Adrenal gland (tissue), 12 donors: ENCODE results near the gene TRIM66. TPM values are rescaled to one million over a fixed set of nuclear protein-coding genes. Genes with fewer than 3 reads are reported as not detected.

Experiments
- DNase-seq, 7 donors: peaks; one replicate each; pipeline ENCODE4 v3.0.0-alpha.2; 2019 to 2020
- H3K27ac ChIP-seq, 5 donors: fragments of 200-600 bp; sonication (generic) in 4 of 5; 1 replicate in 3 of 5; 2 replicates in 2 of 5; pipeline versions ENCODE4 v1.5.1 to v1.8.0; 2016 to 2020; ENCODE audit warnings: mild to moderate bottlenecking in 1 of 5
- H3K27me3 ChIP-seq: fragments of 200-600 bp; 2 replicates; pipeline ENCODE4 v1.8.0; 2021
- H3K36me3 ChIP-seq, 2 donors: fragments of 200-600 bp; replicated peaks in 1 of 2; 1 replicate in 1 of 2; 2 replicates in 1 of 2; pipeline versions ENCODE4 v1.5.1 to v1.8.0; 2018 to 2022
- H3K4me1 ChIP-seq, 2 donors: fragments of 200-600 bp; replicated peaks in 1 of 2; 1 replicate in 1 of 2; 2 replicates in 1 of 2; pipeline versions ENCODE4 v1.5.1 to v1.8.0; 2018 to 2021
- H3K4me3 ChIP-seq, 4 donors: fragments of 200-600 bp; sonication (generic) in 3 of 4; one replicate each; pipeline ENCODE4 v1.5.1; 2016 to 2018
- H3K9me3 ChIP-seq, 3 donors: fragments of 200-600 bp; sonication (generic) in 1 of 3; replicated peaks in 1 of 3; 1 replicate in 2 of 3; 2 replicates in 1 of 3; pipeline versions ENCODE4 v1.5.1 to v1.8.0; 2016 to 2021
- CTCF ChIP-seq, 6 experiments: fragments of 450-650 bp in 4 of 6; fragments of 200-600 bp in 2 of 6; sonication (generic) in 1 of 6; IDR thresholded peaks; 1 replicate in 5 of 6; 2 replicates in 1 of 6; pipeline versions ENCODE4 v1.5.1 to v1.8.0; 2016 to 2021; ENCODE audit warnings: antibody characterized with exemption in 6 of 6, mild to moderate bottlenecking in 2 of 6, moderate library complexity in 1 of 6
- POLR2A ChIP-seq, 2 donors: fragments of 450-650 bp; IDR thresholded peaks; one replicate each; pipeline ENCODE4 v1.6.1; 2017; ENCODE audit warnings: antibody characterized with exemption in 2 of 2, mild to moderate bottlenecking in 2 of 2, moderate library complexity in 1 of 2
- WGBS, 4 donors: extraction: QIAGEN DNeasy Blood & Tissue Kit in 2 of 4; methylation state at CpG; one replicate each; pipeline versions ENCODE4 v1.1.5 to v1.1.7; 2013 to 2017; 5-methylcytosine and 5-hydroxymethylcytosine counted together
- intact Hi-C, 2 donors: fragments of 100-400 bp; cut with DNase I; formaldehyde crosslinking; loops; one replicate each; pipeline versions ENCODE4 v1.14.1 to v1.15.0; 2022 to 2023
- polyA plus RNA-seq, 3 donors: library from polyadenylated mRNA; stranded (reverse); fragments of 200-250 nt in 2 of 3; fragments of 350-450 nt in 1 of 3; fragmentation: Illumina TruSeq in 1 of 3; extraction: RNeasy Lipid Tissue Mini Kit (QIAGEN cat#74804) in 1 of 3; gene quantifications; one replicate each; pipeline ENCODE4 v1.2.3, GENCODE V29; 2013 to 2014
- total RNA-seq, 9 donors: library from RNA; depleted of rRNA in 4 of 9; stranded (reverse); fragments of >200 nt in 4 of 9; fragments of 120-200 nt in 1 of 9; fragmentation: NEBNext Ultra II Directional in 1 of 9; extraction: Animal tissue kit (Norgen Biotek cat#: 25700) in 1 of 9; gene quantifications; one replicate each; pipeline versions ENCODE4 v1.1.0 to v1.2.4, GENCODE V29; 2013 to 2023
- donor health status: healthy with polysubstance abuse.
- donor health status: Bipolar disorder and iron deficiency.
- donor health status: DM: yes; HTN: yes; CAD: no.
- donor health status: DM: no; HTN: no; CAD: no.
- donor health status: DM: no; HTN: no; CAD: no.
- donor health status: DM: yes; HTN: yes; CAD: no.

The TRIM66 gene
- total and polyA plus RNA-seq, 12 donors: 3.6 to 18.4 (median 8.3) TPM

- WGBS, 4 donors: 95 to 98% (median 96%) methylated on average over 1 of the region's 1 CpG
- TF ChIP-seq POLR2A (IDR thresholded peaks at IDR 0.05): no peak
Observed at GRCh38 chr11:8665222-8665621, 17.2 kb downstream of the TRIM66 start.

GRCh38 chr11:8661001-8661795 is 21.3 kb downstream of the TRIM66 start:
- H3K27me3 ChIP-seq: no peaks in the 10 kb centered on the region
- intact Hi-C loops: no loop called here
- TF ChIP-seq POLR2A (IDR thresholded peaks at IDR 0.05) (no peak), CTCF (IDR thresholded peaks at IDR 0.05) (no peak)
- H3K4me1 ChIP-seq: no peaks in the 10 kb centered on the region
- no peak overlapping the region for H3K4me3 ChIP-seq
- 84 to 89% (median 87%) methylated on average over 6 of the region's 6 CpGs for WGBS, 4 donors
- no peaks in the 10 kb centered on the region for H3K9me3 ChIP-seq
- H3K27ac ChIP-seq: no peak overlapping the region
- no peak for DNase-seq
- no peaks in the 10 kb centered on the region for H3K36me3 ChIP-seq

More at GRCh38 chr11:8665222-8665621, 17.2 kb downstream of the TRIM66 start:
- no peaks in the 10 kb centered on the region for H3K9me3 ChIP-seq
- H3K36me3 ChIP-seq: no peaks in the 10 kb centered on the region
- no peak overlapping the region for H3K4me3 ChIP-seq
- intact Hi-C loops: no loop called here
- no peak for DNase-seq
- H3K4me1 ChIP-seq: no peaks in the 10 kb centered on the region
- no peak overlapping the region for H3K27ac ChIP-seq
- no peaks in the 10 kb centered on the region for H3K27me3 ChIP-seq

GRCh38 chr11:8658321-8659057 is 24.0 kb downstream of the TRIM66 start:
- peak in 1 of 7 donors; percentile 72 for DNase-seq
- no peaks in the 10 kb centered on the region for H3K9me3 ChIP-seq
- H3K36me3 ChIP-seq: no peaks in the 10 kb centered on the region
- intact Hi-C loops: no loop called here
- H3K4me3 ChIP-seq: no peak overlapping the region
- H3K4me1 ChIP-seq: no peaks in the 10 kb centered on the region
- no peak overlapping the region for H3K27ac ChIP-seq
- TF ChIP-seq CTCF (IDR thresholded peaks at IDR 0.05) (no peak), POLR2A (IDR thresholded peaks at IDR 0.05) (no peak)
- no peaks in the 10 kb centered on the region for H3K27me3 ChIP-seq
- 77 to 85% (median 81%) methylated on average over 15 of the region's 15 CpGs for WGBS, 4 donors

- intact Hi-C loops: no loop called here
- TF ChIP-seq CTCF (IDR thresholded peaks at IDR 0.05): no peak
- TF ChIP-seq POLR2A (IDR thresholded peaks at IDR 0.05): no peak
Observed at GRCh38 chr11:8656291-8656690, 26.2 kb downstream of the TRIM66 start.

More at GRCh38 chr11:8656291-8656690, 26.2 kb downstream of the TRIM66 start:
- Histone ChIP-seq H3K36me3 (no peaks in the 10 kb centered on the region), H3K4me1 (no peaks in the 10 kb centered on the region), H3K27me3 (no peaks in the 10 kb centered on the region), H3K9me3 (no peaks in the 10 kb centered on the region), H3K27ac (no peak overlapping the region), H3K4me3 (no peak overlapping the region)
- 84 to 90% (median 89%) methylated on average over 2 of the region's 2 CpGs for WGBS, 4 donors
- DNase-seq: no peak
